Osteocyte (in vitro differentiated cells): ENCODE measurements around the gene FHIP1B. TPM values are rescaled to one million over a fixed set of nuclear protein-coding genes. Genes with fewer than 3 reads are reported as not detected.
"Not testable (repeated sequence)": the region's sequence is repeated elsewhere in the genome, so short reads cannot be mapped to it uniquely, and the experiment has no call there.

ENCODE experiments used
- DNase-seq: peaks from one replicate; pipeline ENCODE4 v3.0.0; 2021; ENCODE audit warnings: mixed read lengths; ENCODE audit not compliant: unreplicated experiment; ENCODE audit errors: extremely low spot score
- H3K27ac Mint-ChIP-seq: one replicate; pipeline ENCODE4 v1.8.0; 2021; ENCODE audit warnings: mild to moderate bottlenecking, mixed read lengths; ENCODE audit not compliant: unreplicated experiment
- H3K27me3 Mint-ChIP-seq: one replicate; pipeline ENCODE4 v1.8.0; 2021; ENCODE audit warnings: mixed read lengths; ENCODE audit not compliant: unreplicated experiment
- H3K36me3 Mint-ChIP-seq: one replicate; pipeline ENCODE4 v1.8.0; 2021; ENCODE audit warnings: mixed read lengths; ENCODE audit not compliant: unreplicated experiment
- H3K4me1 Mint-ChIP-seq: one replicate; pipeline ENCODE4 v1.8.0; 2021; ENCODE audit warnings: mixed read lengths; ENCODE audit not compliant: unreplicated experiment
- H3K4me3 Mint-ChIP-seq: one replicate; pipeline ENCODE4 v1.8.0; 2021; ENCODE audit warnings: mild to moderate bottlenecking, moderate library complexity, mixed read lengths; ENCODE audit not compliant: unreplicated experiment
- H3K9me3 Mint-ChIP-seq: one replicate; pipeline ENCODE4 v1.8.0; 2021; ENCODE audit warnings: mixed read lengths; ENCODE audit not compliant: unreplicated experiment
- CTCF ChIP-seq: fragments of 200-600 bp; sonication (generic); IDR thresholded peaks from 2 replicates; pipeline ENCODE4 v1.5.0; 2021; ENCODE audit warnings: antibody characterized with exemption, mild to moderate bottlenecking, moderate library complexity
- long read RNA-seq: library from polyadenylated mRNA; unstranded; transcript quantifications from one replicate; pipeline ENCODE4 v2.0.0, GENCODE V29; 2021
- total RNA-seq: library from RNA; stranded (reverse); gene quantifications from 2 replicates; pipeline ENCODE4 v1.2.1, GENCODE V29; 2021

FHIP1B gene
- 23.3 and 25.6 TPM in 2 replicates for total RNA-seq
- long read RNA-seq, partial matches to known transcripts = 1 of 2 reads
- long read RNA-seq, other reads (novel, unspliced or antisense) = 1 of 2 reads

- no peak for TF ChIP-seq CTCF
- DNase-seq = peak; percentile 100
- Mint-ChIP-seq H3K36me3 (no peaks in the 10 kb centered on the region), H3K27ac (peak within 1 kb of the TSS; percentile 99), H3K9me3 (no peaks in the 10 kb centered on the region), H3K4me3 (peak within 1 kb of the TSS; percentile 99), H3K4me1 (peaks cover 19% of the 10 kb centered on the region), H3K27me3 (peaks cover 2% of the 10 kb centered on the region)
Observed at GRCh38 chr11:6234387-6235107, at the start of gene FHIP1B. TSS of gene FHIP1B (minus strand) at chr11:6234636. CDS start at chr11:6224516, 10,120 bp downstream.

GRCh38 chr11:6283453-6284023 is 49.1 kb upstream of the FHIP1B start:
- Mint-ChIP-seq H3K4me1 (no peaks in the 10 kb centered on the region), H3K27ac (no peak overlapping the region), H3K27me3 (peaks cover 67% of the 10 kb centered on the region), H3K4me3 (no peak overlapping the region), H3K9me3 (no peaks in the 10 kb centered on the region), H3K36me3 (no peaks in the 10 kb centered on the region)
- no peak for TF ChIP-seq CTCF
- no peak for DNase-seq

- not testable (repeated sequence) for H3K27ac Mint-ChIP-seq, H3K4me3 Mint-ChIP-seq, DNase-seq, H3K36me3 Mint-ChIP-seq, H3K4me1 Mint-ChIP-seq
- H3K9me3 Mint-ChIP-seq = peaks cover 13% of the 10 kb centered on the region
- peaks cover 74% of the 10 kb centered on the region for H3K27me3 Mint-ChIP-seq
Observed at GRCh38 chr11:6280809-6281208, 46.4 kb upstream of the FHIP1B start.

GRCh38 chr11:6273188-6273587 is 38.8 kb upstream of the FHIP1B start:
- peaks cover 49% of the 10 kb centered on the region for H3K27me3 Mint-ChIP-seq
- TF ChIP-seq CTCF = no peak
- H3K4me3 Mint-ChIP-seq = no peak overlapping the region
- H3K9me3 Mint-ChIP-seq = peaks cover 14% of the 10 kb centered on the region
- no peak overlapping the region for H3K27ac Mint-ChIP-seq
- no peaks in the 10 kb centered on the region for H3K36me3 Mint-ChIP-seq
- no peak for DNase-seq
- H3K4me1 Mint-ChIP-seq = no peaks in the 10 kb centered on the region

GRCh38 chr11:6271598-6271997 is 37.2 kb upstream of the FHIP1B start:
- H3K27me3 Mint-ChIP-seq = peaks cover 35% of the 10 kb centered on the region
- no peak for DNase-seq
- no peak overlapping the region for H3K4me3 Mint-ChIP-seq
- no peak overlapping the region for H3K27ac Mint-ChIP-seq
- no peak for TF ChIP-seq CTCF
- no peaks in the 10 kb centered on the region for H3K4me1 Mint-ChIP-seq
- H3K36me3 Mint-ChIP-seq = no peaks in the 10 kb centered on the region
- peaks cover 8% of the 10 kb centered on the region for H3K9me3 Mint-ChIP-seq
